Astrocyte (in vitro differentiated cells and primary cell): ENCODE measurements around the gene EMX1. TPM values are rescaled to one million over a fixed set of nuclear protein-coding genes. Genes with fewer than 3 reads are reported as not detected.

Experiments
- DNase-seq: peaks from one replicate; pipeline ENCODE4 v3.0.0-alpha.2; 2010; ENCODE audit warnings: low read depth
- FAIRE-seq: peaks from 2 replicates; lab custom pipeline; 2011; peaks lifted over from hg19 to GRCh38; lab: Jason Lieb, UNC
- H2AFZ ChIP-seq: 2 replicates; pipeline ENCODE4 v1.6.0; 2012; ENCODE audit warnings: low read depth, low read length, inconsistent platforms
- H3K27ac ChIP-seq: 2 replicates; pipeline ENCODE4 v1.5.1; 2011; ENCODE audit warnings: low read depth, low read length, inconsistent platforms
- H3K27me3 ChIP-seq: 2 replicates; pipeline ENCODE4 v1.6.0; 2011; ENCODE audit warnings: low read length, inconsistent platforms; ENCODE audit not compliant: insufficient read depth
- H3K36me3 ChIP-seq: 2 replicates; pipeline ENCODE4 v1.5.1; 2011; ENCODE audit warnings: low read length, inconsistent platforms; ENCODE audit not compliant: insufficient read depth
- H3K4me1 ChIP-seq: 2 replicates; pipeline ENCODE4 v1.5.1; 2011; ENCODE audit warnings: low read length, inconsistent platforms; ENCODE audit not compliant: insufficient read depth
- H3K4me2 ChIP-seq: 2 replicates; pipeline ENCODE4 v1.6.0; 2012; ENCODE audit warnings: low read length, inconsistent platforms
- H3K4me3 ChIP-seq: 2 replicates; pipeline ENCODE4 v1.5.1; 2011; ENCODE audit warnings: low read depth, mild to moderate bottlenecking, low read length, inconsistent platforms; ENCODE audit not compliant: insufficient read depth
- H3K79me2 ChIP-seq: 2 replicates; pipeline ENCODE4 v1.6.0; 2012; ENCODE audit warnings: mild to moderate bottlenecking, low read length, inconsistent platforms; ENCODE audit not compliant: insufficient read depth
- H3K9ac ChIP-seq: 2 replicates; pipeline ENCODE4 v1.6.0; 2012; ENCODE audit warnings: mild to moderate bottlenecking, low read length, inconsistent platforms
- H3K9me3 ChIP-seq: 2 replicates; pipeline ENCODE4 v1.5.1; 2012; ENCODE audit warnings: low read depth, mild to moderate bottlenecking, low read length, inconsistent platforms; ENCODE audit not compliant: insufficient read depth
- H4K20me1 ChIP-seq: 2 replicates; pipeline ENCODE4 v1.6.0; 2012; ENCODE audit warnings: low read length, inconsistent platforms; ENCODE audit not compliant: insufficient read depth
- H3K27ac Mint-ChIP-seq: one replicate; pipeline ENCODE4 v1.8.0; 2021; ENCODE audit warnings: mild to moderate bottlenecking, mixed read lengths; ENCODE audit not compliant: unreplicated experiment
- H3K27me3 Mint-ChIP-seq: one replicate; pipeline ENCODE4 v1.8.0; 2021; ENCODE audit warnings: low read depth, mixed read lengths; ENCODE audit not compliant: unreplicated experiment
- H3K36me3 Mint-ChIP-seq: one replicate; pipeline ENCODE4 v1.8.0; 2021; ENCODE audit warnings: low read depth, mixed read lengths; ENCODE audit not compliant: unreplicated experiment
- H3K4me1 Mint-ChIP-seq: one replicate; pipeline ENCODE4 v1.8.0; 2021; ENCODE audit warnings: low read depth, mixed read lengths; ENCODE audit not compliant: unreplicated experiment
- H3K4me3 Mint-ChIP-seq: one replicate; pipeline ENCODE4 v1.8.0; 2021; ENCODE audit warnings: mild to moderate bottlenecking, moderate library complexity, mixed read lengths; ENCODE audit not compliant: unreplicated experiment
- H3K9me3 Mint-ChIP-seq: one replicate; pipeline ENCODE4 v1.8.0; 2021; ENCODE audit warnings: mild to moderate bottlenecking, mixed read lengths; ENCODE audit not compliant: unreplicated experiment
- EZH2 ChIP-seq: IDR thresholded peaks from 2 replicates; pipeline ENCODE4 v1.6.1; 2012; ENCODE audit warnings: mild to moderate bottlenecking, low read length, inconsistent platforms; ENCODE audit not compliant: insufficient read depth
- total RNA-seq: library from RNA; stranded (reverse); gene quantifications from 2 replicates; pipeline ENCODE4 v1.2.1, GENCODE V29; 2021
- TF ChIP-seq, protein P1 (sequence below): IDR thresholded peaks from 2 replicates; pipeline ENCODE4 v1.5.1; 2011; ENCODE audit warnings: low read depth, mild to moderate bottlenecking, inconsistent platforms, low read length, moderate library complexity; ENCODE audit not compliant: insufficient read depth

The EMX1 gene
- total RNA-seq, 1 donor from 2014 or later = 0.48 TPM

DNA sequence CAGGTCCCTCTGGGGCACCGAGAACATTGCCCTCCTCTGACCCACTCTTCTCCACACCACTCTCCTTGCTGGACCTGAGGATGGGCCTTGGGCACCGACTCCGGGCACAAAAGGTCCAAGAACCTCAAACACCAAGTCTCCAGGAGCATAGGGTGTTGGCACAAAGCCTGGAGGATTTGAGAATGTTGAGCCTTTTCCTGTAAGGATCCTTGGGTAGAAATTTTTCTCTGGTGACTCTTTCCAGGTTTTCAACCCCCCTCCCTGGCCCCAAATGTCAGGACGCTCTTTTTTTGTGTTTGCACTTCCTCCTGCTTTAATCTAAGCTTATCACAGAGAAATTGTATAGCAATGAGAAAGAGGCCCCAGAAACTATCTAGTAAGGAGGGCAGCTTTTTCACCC, 20.9 kb upstream of the EMX1 start:
- no peak for DNase-seq
- Histone ChIP-seq H3K27me3 (peaks cover 31% of the 10 kb centered on the region), H3K4me2 (no peak overlapping the region), H2AFZ (no peak overlapping the region), H3K9ac (no peak overlapping the region), H3K4me1 (peaks cover 7% of the 10 kb centered on the region), H3K79me2 (no peaks in the 10 kb centered on the region), H3K27ac (no peak overlapping the region), H3K4me3 (no peak overlapping the region), H3K36me3 (no peaks in the 10 kb centered on the region), H3K9me3 (no peaks in the 10 kb centered on the region), H4K20me1 (peaks cover 3% of the 10 kb centered on the region)
- TF ChIP-seq, protein P1, sequence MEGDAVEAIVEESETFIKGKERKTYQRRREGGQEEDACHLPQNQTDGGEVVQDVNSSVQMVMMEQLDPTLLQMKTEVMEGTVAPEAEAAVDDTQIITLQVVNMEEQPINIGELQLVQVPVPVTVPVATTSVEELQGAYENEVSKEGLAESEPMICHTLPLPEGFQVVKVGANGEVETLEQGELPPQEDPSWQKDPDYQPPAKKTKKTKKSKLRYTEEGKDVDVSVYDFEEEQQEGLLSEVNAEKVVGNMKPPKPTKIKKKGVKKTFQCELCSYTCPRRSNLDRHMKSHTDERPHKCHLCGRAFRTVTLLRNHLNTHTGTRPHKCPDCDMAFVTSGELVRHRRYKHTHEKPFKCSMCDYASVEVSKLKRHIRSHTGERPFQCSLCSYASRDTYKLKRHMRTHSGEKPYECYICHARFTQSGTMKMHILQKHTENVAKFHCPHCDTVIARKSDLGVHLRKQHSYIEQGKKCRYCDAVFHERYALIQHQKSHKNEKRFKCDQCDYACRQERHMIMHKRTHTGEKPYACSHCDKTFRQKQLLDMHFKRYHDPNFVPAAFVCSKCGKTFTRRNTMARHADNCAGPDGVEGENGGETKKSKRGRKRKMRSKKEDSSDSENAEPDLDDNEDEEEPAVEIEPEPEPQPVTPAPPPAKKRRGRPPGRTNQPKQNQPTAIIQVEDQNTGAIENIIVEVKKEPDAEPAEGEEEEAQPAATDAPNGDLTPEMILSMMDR = no peak
- TF ChIP-seq EZH2 = no peak
- H3K27ac Mint-ChIP-seq = no peak overlapping the region
- H3K4me3 Mint-ChIP-seq = no peak overlapping the region
- no peaks in the 10 kb centered on the region for H3K9me3 Mint-ChIP-seq
- no peak for FAIRE-seq
- H3K27me3 Mint-ChIP-seq = peaks cover 52% of the 10 kb centered on the region
- H3K4me1 Mint-ChIP-seq = peaks cover 10% of the 10 kb centered on the region
- H3K36me3 Mint-ChIP-seq = peaks cover 7% of the 10 kb centered on the region

DNA sequence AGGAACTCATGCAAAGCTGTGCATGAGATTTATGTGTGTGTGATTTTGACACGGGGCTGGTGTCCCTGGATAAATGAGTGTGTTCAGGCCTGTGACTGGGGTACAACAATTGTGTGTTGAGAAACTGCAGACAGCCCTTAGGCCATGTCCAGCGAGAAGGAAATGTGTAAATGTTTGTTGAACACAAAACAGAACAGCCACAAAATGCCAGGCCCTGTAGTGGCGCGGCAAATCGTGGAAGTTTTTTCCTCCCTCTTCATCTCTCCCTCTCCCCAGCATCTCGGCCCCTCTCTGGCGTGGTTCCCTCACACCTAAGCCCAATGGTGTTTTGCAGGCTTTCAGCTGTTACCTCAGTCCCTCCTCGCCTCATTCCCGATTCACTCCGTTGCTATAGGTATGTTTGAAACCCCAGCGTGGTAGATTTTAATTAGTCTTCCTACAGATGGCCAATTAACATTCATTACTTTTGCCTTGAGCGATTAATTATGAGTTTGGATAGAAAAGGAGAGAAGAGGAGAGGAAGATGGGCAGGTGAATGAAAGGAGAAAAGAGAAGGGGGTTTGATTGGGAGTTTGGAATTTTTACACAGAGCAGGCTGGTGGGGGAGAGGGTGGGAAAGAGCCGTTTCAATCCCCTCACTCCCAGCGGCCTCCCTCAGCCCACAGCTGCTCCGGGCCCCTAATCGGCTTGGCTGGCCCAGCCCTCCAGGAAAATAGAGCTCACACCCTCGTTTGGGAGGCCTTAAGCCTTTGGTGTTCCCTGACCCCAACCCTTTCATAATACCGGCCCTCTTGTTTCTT, 19.3 kb upstream of the EMX1 start:
- no peak overlapping the region for H2AFZ ChIP-seq
- peaks cover 43% of the 10 kb centered on the region for H3K27me3 ChIP-seq
- H3K27ac Mint-ChIP-seq = no peak overlapping the region

DNA sequence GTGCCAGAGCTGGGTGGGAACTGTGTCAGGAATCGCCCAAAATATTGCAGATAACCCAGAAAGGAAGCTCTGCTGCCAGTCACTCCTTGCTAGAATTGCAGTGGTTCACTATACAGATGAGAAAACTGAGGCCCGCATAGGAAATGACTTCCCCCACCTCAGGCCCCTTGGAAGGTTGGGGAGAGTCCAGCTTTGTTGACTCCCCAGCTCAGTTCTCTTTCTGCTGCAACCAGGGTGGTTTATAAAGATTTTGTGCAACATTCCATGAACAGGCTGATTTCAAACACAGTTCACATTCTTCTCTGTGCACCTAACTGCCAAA, 18.8 kb upstream of the EMX1 start:
- H3K36me3 Mint-ChIP-seq = no peaks in the 10 kb centered on the region
- H3K27me3 Mint-ChIP-seq = peaks cover 66% of the 10 kb centered on the region
- Histone ChIP-seq H3K9ac (no peak overlapping the region), H3K9me3 (no peaks in the 10 kb centered on the region), H3K4me1 (peaks cover 7% of the 10 kb centered on the region), H3K27me3 (peaks cover 46% of the 10 kb centered on the region), H4K20me1 (no peaks in the 10 kb centered on the region), H3K79me2 (no peaks in the 10 kb centered on the region), H2AFZ (no peak overlapping the region), H3K4me3 (no peak overlapping the region), H3K36me3 (no peaks in the 10 kb centered on the region), H3K4me2 (no peak overlapping the region), H3K27ac (no peak overlapping the region)
- no peak for TF ChIP-seq EZH2
- TF ChIP-seq, protein P1 = no peak
- no peak for FAIRE-seq
- H3K4me3 Mint-ChIP-seq = no peak overlapping the region
- peaks cover 10% of the 10 kb centered on the region for H3K4me1 Mint-ChIP-seq
- H3K9me3 Mint-ChIP-seq = no peaks in the 10 kb centered on the region
- no peak overlapping the region for H3K27ac Mint-ChIP-seq
- DNase-seq = no peak

More for the DNA sequence above, 19.3 kb upstream of the EMX1 start:
- Mint-ChIP-seq H3K4me3 (peak overlapping the region; percentile 28), H3K36me3 (no peaks in the 10 kb centered on the region), H3K9me3 (no peaks in the 10 kb centered on the region), H3K27me3 (peaks cover 61% of the 10 kb centered on the region), H3K4me1 (peaks cover 10% of the 10 kb centered on the region)
- no peak overlapping the region for H3K4me2 ChIP-seq
- H3K4me3 ChIP-seq = no peak overlapping the region
- no peak overlapping the region for H3K27ac ChIP-seq
- TF ChIP-seq EZH2 = no peak
- H3K36me3 ChIP-seq = no peaks in the 10 kb centered on the region
- H3K9ac ChIP-seq = no peak overlapping the region
- no peaks in the 10 kb centered on the region for H3K79me2 ChIP-seq
- H4K20me1 ChIP-seq = peaks cover 3% of the 10 kb centered on the region
- no peak for FAIRE-seq
- DNase-seq = no peak
- H3K4me1 ChIP-seq = peaks cover 7% of the 10 kb centered on the region
- H3K9me3 ChIP-seq = no peaks in the 10 kb centered on the region
